NCI-H2029 (cell line): ENCODE measurements around the gene HIGD1A.

Experiments
- DNase-seq: peaks from one replicate; lab custom pipeline; 2025; lab: John Stamatoyannopoulos, UW

HIGD1A gene

DNA sequence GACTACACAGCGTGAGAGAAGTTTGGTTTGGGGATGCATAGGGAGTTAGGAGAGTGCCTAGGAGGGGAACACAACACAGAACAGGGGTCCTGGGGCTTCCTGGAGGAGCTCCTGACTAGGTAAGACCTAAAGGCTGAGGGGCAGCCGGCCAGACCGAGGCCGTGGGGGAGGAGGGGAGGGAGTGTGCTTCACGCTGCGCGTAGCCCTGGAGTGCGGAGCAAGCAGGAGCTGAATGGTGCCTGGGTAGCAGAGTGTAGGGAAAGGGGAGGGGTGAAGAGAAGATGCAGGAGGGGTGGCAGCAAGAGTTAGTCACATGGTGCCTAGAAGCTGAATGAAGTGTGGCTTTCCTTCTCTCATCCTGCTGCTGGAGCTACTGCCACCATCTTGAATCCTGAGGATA, 69.3 kb downstream of the HIGD1A start:
- no peak for DNase-seq

- DNase-seq = no peak
These were observed 69.9 kb downstream of the HIGD1A start for GRCh38 chr3:42734263-42734860.

GRCh38 chr3:42733501-42734262, 70.6 kb downstream of the HIGD1A start:
- DNase-seq = peak; percentile 88
